ENCODE data around the gene LAMB1.

LAMB1 gene

GRCh38 chr7:107976620-107977019 lies 26.3 kb downstream of the LAMB1 start:
- no peak for DNase-seq (ENCODE audit: low read depth in 1 of 2, low spot score in 1 of 2)
- TF ChIP-seq, protein P1, sequence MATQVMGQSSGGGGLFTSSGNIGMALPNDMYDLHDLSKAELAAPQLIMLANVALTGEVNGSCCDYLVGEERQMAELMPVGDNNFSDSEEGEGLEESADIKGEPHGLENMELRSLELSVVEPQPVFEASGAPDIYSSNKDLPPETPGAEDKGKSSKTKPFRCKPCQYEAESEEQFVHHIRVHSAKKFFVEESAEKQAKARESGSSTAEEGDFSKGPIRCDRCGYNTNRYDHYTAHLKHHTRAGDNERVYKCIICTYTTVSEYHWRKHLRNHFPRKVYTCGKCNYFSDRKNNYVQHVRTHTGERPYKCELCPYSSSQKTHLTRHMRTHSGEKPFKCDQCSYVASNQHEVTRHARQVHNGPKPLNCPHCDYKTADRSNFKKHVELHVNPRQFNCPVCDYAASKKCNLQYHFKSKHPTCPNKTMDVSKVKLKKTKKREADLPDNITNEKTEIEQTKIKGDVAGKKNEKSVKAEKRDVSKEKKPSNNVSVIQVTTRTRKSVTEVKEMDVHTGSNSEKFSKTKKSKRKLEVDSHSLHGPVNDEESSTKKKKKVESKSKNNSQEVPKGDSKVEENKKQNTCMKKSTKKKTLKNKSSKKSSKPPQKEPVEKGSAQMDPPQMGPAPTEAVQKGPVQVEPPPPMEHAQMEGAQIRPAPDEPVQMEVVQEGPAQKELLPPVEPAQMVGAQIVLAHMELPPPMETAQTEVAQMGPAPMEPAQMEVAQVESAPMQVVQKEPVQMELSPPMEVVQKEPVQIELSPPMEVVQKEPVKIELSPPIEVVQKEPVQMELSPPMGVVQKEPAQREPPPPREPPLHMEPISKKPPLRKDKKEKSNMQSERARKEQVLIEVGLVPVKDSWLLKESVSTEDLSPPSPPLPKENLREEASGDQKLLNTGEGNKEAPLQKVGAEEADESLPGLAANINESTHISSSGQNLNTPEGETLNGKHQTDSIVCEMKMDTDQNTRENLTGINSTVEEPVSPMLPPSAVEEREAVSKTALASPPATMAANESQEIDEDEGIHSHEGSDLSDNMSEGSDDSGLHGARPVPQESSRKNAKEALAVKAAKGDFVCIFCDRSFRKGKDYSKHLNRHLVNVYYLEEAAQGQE (IDR thresholded peaks at IDR 0.05; ENCODE audit: insufficient replicate concordance, low read depth) = no peak
- no peak for TF ChIP-seq GABPA (IDR thresholded peaks at IDR 0.05; ENCODE audit: low read depth)
- TF ChIP-seq CTCF (IDR thresholded peaks at IDR 0.05; ENCODE audit: insufficient read depth, low read length) = no peak
- Histone ChIP-seq H3K4me3 (replicated peaks; ENCODE audit: insufficient read depth, low read length) (no peak overlapping the region), H3K27ac (replicated peaks) (no peak overlapping the region), H3K27me3 (ENCODE audit: insufficient read depth, poor library complexity, severe bottlenecking) (no peaks in the 10 kb centered on the region)

GRCh38 chr7:107975394-107976013 lies 27.5 kb downstream of the LAMB1 start:
- DNase-seq (ENCODE audit: low read depth in 1 of 2, low spot score in 1 of 2) = no peak
- Histone ChIP-seq H3K4me3 (replicated peaks; ENCODE audit: insufficient read depth, low read length) (no peak overlapping the region), H3K27ac (replicated peaks) (no peak overlapping the region), H3K27me3 (ENCODE audit: insufficient read depth, poor library complexity, severe bottlenecking) (no peaks in the 10 kb centered on the region)
- TF ChIP-seq, protein P1 (IDR thresholded peaks at IDR 0.05; ENCODE audit: insufficient replicate concordance, low read depth) = no peak
- TF ChIP-seq SPI1 (IDR thresholded peaks at IDR 0.05; ENCODE audit: borderline replicate concordance, low read depth) = no peak
- TF ChIP-seq GABPA (IDR thresholded peaks at IDR 0.05; ENCODE audit: low read depth) = no peak
- TF ChIP-seq CTCF (IDR thresholded peaks at IDR 0.05; ENCODE audit: insufficient read depth, low read length) = no peak
- TF ChIP-seq POLR2AphosphoS5 (IDR thresholded peaks at IDR 0.05; ENCODE audit: low read depth) = no peak

DNA sequence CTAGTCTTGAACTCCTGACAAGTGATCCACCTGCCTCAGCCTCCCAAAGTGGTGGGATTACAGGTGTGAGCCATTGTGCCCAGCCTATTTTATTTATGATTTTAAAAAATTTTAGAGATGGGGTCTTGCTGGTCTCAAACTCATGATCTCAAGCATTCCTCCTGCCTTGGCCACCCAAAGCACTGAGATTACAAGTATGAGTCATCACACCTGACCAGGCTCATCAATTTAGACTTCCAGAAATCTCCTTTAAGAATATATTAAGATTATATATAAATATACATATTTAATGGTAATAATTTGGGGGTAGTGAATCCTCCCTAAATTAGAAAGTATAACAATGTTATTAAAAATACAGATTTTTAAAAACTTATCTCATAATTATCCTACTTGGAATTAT lies 29.1 kb downstream of the LAMB1 start:
- Histone ChIP-seq H3K27ac (replicated peaks) (no peak overlapping the region), H3K27me3 (ENCODE audit: insufficient read depth, poor library complexity, severe bottlenecking) (no peaks in the 10 kb centered on the region), H3K4me3 (replicated peaks; ENCODE audit: insufficient read depth, low read length) (no peak overlapping the region)
- TF ChIP-seq GABPA (IDR thresholded peaks at IDR 0.05; ENCODE audit: low read depth) (no peak), CTCF (IDR thresholded peaks at IDR 0.05; ENCODE audit: insufficient read depth, low read length) (no peak), POLR2AphosphoS5 (IDR thresholded peaks at IDR 0.05; ENCODE audit: low read depth) (no peak), SPI1 (IDR thresholded peaks at IDR 0.05; ENCODE audit: borderline replicate concordance, low read depth) (no peak)
- TF ChIP-seq, protein P1 (IDR thresholded peaks at IDR 0.05; ENCODE audit: insufficient replicate concordance, low read depth) = no peak
- no peak for DNase-seq (ENCODE audit: low read depth in 1 of 2, low spot score in 1 of 2)

Measured in HL-60 (cell line).